Esophagus muscularis mucosa (tissue), 4 donors: ENCODE results near the gene PFDN1.

Source experiments
- CTCF ChIP-seq, 3 experiments: fragments of 200-600 bp in 2 of 3; fragments of 450-650 bp in 1 of 3; sonication (generic) in 2 of 3; IDR thresholded peaks; one replicate each; pipeline ENCODE4 v1.5.1; 2017 to 2019; ENCODE audit warnings: antibody characterized with exemption in 3 of 3, mild to moderate bottlenecking in 2 of 3, moderate library complexity in 1 of 3
- EP300 ChIP-seq: sonication (generic); formaldehyde crosslinking; IDR thresholded peaks from one replicate; pipeline ENCODE4 v1.6.1; 2017; ENCODE audit warnings: antibody characterized with exemption
- POLR2A ChIP-seq: fragments of 450-650 bp; IDR thresholded peaks from one replicate; pipeline ENCODE4 v1.6.1; 2017; ENCODE audit warnings: antibody characterized with exemption, moderate library complexity, mild to moderate bottlenecking, low read depth

- TF ChIP-seq POLR2A = no peak
- TF ChIP-seq CTCF (IDR thresholded peaks at IDR 0.05) = no peak
- TF ChIP-seq EP300 = no peak
Measured at GRCh38 chr5:140305471-140305870, 2.6 kb upstream of the PFDN1 start.
